Effector memory CD4-positive, alpha-beta T cell (primary cell): ENCODE data around the gene USP21.

Experiments used
- DNase-seq, 3 donors: peaks; one replicate each; pipeline ENCODE4 v3.0.0-alpha.2; 2020
- H3K27ac ChIP-seq: 2 replicates; pipeline ENCODE4 v1.7.0; 2013; ENCODE audit warnings: mild to moderate bottlenecking, low read length, moderate library complexity; ENCODE audit not compliant: insufficient read depth, poor library complexity, severe bottlenecking
- H3K27me3 ChIP-seq: replicated peaks from 2 replicates; pipeline ENCODE4 v1.7.0; 2013; ENCODE audit warnings: mild to moderate bottlenecking, low read length; ENCODE audit not compliant: insufficient read depth, control insufficient read depth, poor library complexity, severe bottlenecking
- H3K36me3 ChIP-seq: 2 replicates; pipeline ENCODE4 v1.7.0; 2013; ENCODE audit warnings: mild to moderate bottlenecking, low read length, moderate library complexity; ENCODE audit not compliant: control insufficient read depth, insufficient read depth
- H3K4me1 ChIP-seq: 2 replicates; pipeline ENCODE4 v1.7.0; 2013; ENCODE audit warnings: low read length, mild to moderate bottlenecking; ENCODE audit not compliant: control insufficient read depth, insufficient read depth, poor library complexity, severe bottlenecking
- H3K4me3 ChIP-seq: 2 replicates; pipeline ENCODE4 v1.7.0; 2013; ENCODE audit warnings: low read length, low read depth, mild to moderate bottlenecking; ENCODE audit not compliant: insufficient read depth, poor library complexity, severe bottlenecking
- H3K9me3 ChIP-seq: 2 replicates; pipeline ENCODE4 v1.7.0; 2013; ENCODE audit warnings: mild to moderate bottlenecking, low read length, moderate library complexity; ENCODE audit not compliant: control insufficient read depth

USP21 gene

GRCh38 chr1:161191971-161192370 is 32.7 kb downstream of the USP21 start:
- peaks cover 24% of the 10 kb centered on the region for H3K4me1 ChIP-seq
- no peak overlapping the region for H3K4me3 ChIP-seq

GRCh38 chr1:161192476-161193465 is 33.5 kb downstream of the USP21 start:
- H3K4me3 ChIP-seq: no peak overlapping the region
- H3K9me3 ChIP-seq: no peaks in the 10 kb centered on the region
- peak; percentile 38 to 60 (median 42) for DNase-seq
- H3K4me1 ChIP-seq: peaks cover 16% of the 10 kb centered on the region
- H3K27me3 ChIP-seq: no peaks in the 10 kb centered on the region
- H3K27ac ChIP-seq: no peak overlapping the region
- no peaks in the 10 kb centered on the region for H3K36me3 ChIP-seq

More at GRCh38 chr1:161191971-161192370, 32.7 kb downstream of the USP21 start:
- no peak for DNase-seq
- Histone ChIP-seq H3K9me3 (no peaks in the 10 kb centered on the region), H3K27me3 (no peaks in the 10 kb centered on the region), H3K36me3 (no peaks in the 10 kb centered on the region), H3K27ac (no peak overlapping the region)

GRCh38 chr1:161193561-161194235 is 34.4 kb downstream of the USP21 start:
- H3K4me1 ChIP-seq: peaks cover 8% of the 10 kb centered on the region
- DNase-seq: no peak
- no peak overlapping the region for H3K27ac ChIP-seq

GRCh38 chr1:161195171-161195570 is 35.9 kb downstream of the USP21 start:
- Histone ChIP-seq H3K27ac (no peak overlapping the region), H3K4me1 (peaks cover 12% of the 10 kb centered on the region), H3K27me3 (no peaks in the 10 kb centered on the region), H3K36me3 (no peaks in the 10 kb centered on the region), H3K9me3 (no peaks in the 10 kb centered on the region), H3K4me3 (no peak overlapping the region)
- DNase-seq: no peak

More at GRCh38 chr1:161193561-161194235, 34.4 kb downstream of the USP21 start:
- Histone ChIP-seq H3K9me3 (no peaks in the 10 kb centered on the region), H3K27me3 (no peaks in the 10 kb centered on the region), H3K4me3 (no peak overlapping the region), H3K36me3 (no peaks in the 10 kb centered on the region)

- Histone ChIP-seq H3K4me3 (no peak overlapping the region), H3K4me1 (peaks cover 15% of the 10 kb centered on the region), H3K9me3 (no peaks in the 10 kb centered on the region), H3K36me3 (no peaks in the 10 kb centered on the region), H3K27ac (no peak overlapping the region), H3K27me3 (no peaks in the 10 kb centered on the region)
- no peak for DNase-seq
Measured at GRCh38 chr1:161196111-161196510, 36.8 kb downstream of the USP21 start.

GRCh38 chr1:161196521-161197451 is 37.5 kb downstream of the USP21 start:
- H3K27me3 ChIP-seq: no peaks in the 10 kb centered on the region
- H3K4me1 ChIP-seq: peaks cover 22% of the 10 kb centered on the region
- no peaks in the 10 kb centered on the region for H3K36me3 ChIP-seq
- H3K9me3 ChIP-seq: no peaks in the 10 kb centered on the region
- H3K27ac ChIP-seq: no peak overlapping the region
- no peak for DNase-seq
- no peak overlapping the region for H3K4me3 ChIP-seq

GRCh38 chr1:161197560-161198193 is 38.4 kb downstream of the USP21 start:
- DNase-seq: no peak
- no peak overlapping the region for H3K4me3 ChIP-seq
- peaks cover 23% of the 10 kb centered on the region for H3K4me1 ChIP-seq
- no peak overlapping the region for H3K27ac ChIP-seq
- H3K36me3 ChIP-seq: no peaks in the 10 kb centered on the region
- no peaks in the 10 kb centered on the region for H3K9me3 ChIP-seq
- no peaks in the 10 kb centered on the region for H3K27me3 ChIP-seq

- no peak overlapping the region for H3K27ac ChIP-seq
- H3K27me3 ChIP-seq: no peaks in the 10 kb centered on the region
- no peaks in the 10 kb centered on the region for H3K9me3 ChIP-seq
- DNase-seq: no peak
- H3K4me1 ChIP-seq: peaks cover 27% of the 10 kb centered on the region
- no peaks in the 10 kb centered on the region for H3K36me3 ChIP-seq
- H3K4me3 ChIP-seq: no peak overlapping the region
Measured at GRCh38 chr1:161198194-161198896, 39.0 kb downstream of the USP21 start.
